A549 (cell line): ENCODE data around the gene ANKS1B. TPM values are rescaled to one million over a fixed set of nuclear protein-coding genes. Genes with fewer than 3 reads are reported as not detected.

Experiments
- ATAC-seq, 2 experiments: fragments of 200-7000 bp in 1 of 2; fragments of >200 bp in 1 of 2; cut with Nextera tagmentation in 1 of 2; cut with Tn5 transposase in 1 of 2; 3 replicates each; pipeline versions ENCODE4 v1.8.0 to v1.9.1; 2018 to 2020; ENCODE audit warnings: mild to moderate bottlenecking in 1 of 2, moderate library complexity in 1 of 2
- CTCF ChIA-PET: fragments of 300-600 bp; sonication (Branson Sonifier 250); formaldehyde crosslinking; extraction: SDS; loops from one replicate; lab custom pipeline; 2021; ENCODE audit warnings: antibody characterized with exemption, inconsistent platforms; lab: Yijun Ruan, JAX
- POLR2A ChIA-PET: fragments of 350-600 bp; formaldehyde crosslinking; extraction: SDS; loops from one replicate; lab custom pipeline; 2021; ENCODE audit warnings: antibody characterized with exemption, inconsistent platforms; lab: Yijun Ruan, JAX
- DNase-seq, 2 experiments: peaks; one replicate each; pipeline versions ENCODE4 v3.0.0 to v3.0.0-alpha.2; 2011 to 2016; ENCODE audit warnings: low read depth in 1 of 2, low spot score in 1 of 2
- FAIRE-seq: peaks from 2 replicates; lab custom pipeline; 2011; peaks lifted over from hg19 to GRCh38; lab: Jason Lieb, UNC
- H3K27ac ChIP-seq, 2 experiments: fragments of >200 bp; sonication (Bioruptor Twin); formaldehyde crosslinking; 3 replicates each; pipeline ENCODE4 v1.5.1; 2016 to 2017
- H3K4me1 ChIP-seq: fragments of >200 bp; sonication (Bioruptor Twin); formaldehyde crosslinking; 3 replicates; pipeline ENCODE4 v1.6.1; 2016
- H3K4me2 ChIP-seq: fragments of >200 bp; sonication (Bioruptor Twin); formaldehyde crosslinking; 3 replicates; pipeline ENCODE4 v1.6.1; 2016
- H3K4me3 ChIP-seq: fragments of >200 bp; sonication (Bioruptor Twin); formaldehyde crosslinking; 3 replicates; pipeline ENCODE4 v1.5.1; 2016
- H3K9me3 ChIP-seq: fragments of >200 bp; sonication (Bioruptor Twin); formaldehyde crosslinking; 3 replicates; pipeline ENCODE4 v1.6.1; 2016
- ATOH8 ChIP-seq: fragments of 250-450 bp; sonication (Bioruptor Pico); IDR thresholded peaks from 2 replicates; pipeline ENCODE4 v1.5.0; 2020; ENCODE audit warnings: low read depth, mild to moderate bottlenecking, moderate library complexity
- CBX2 ChIP-seq: fragments of 200-600 bp; sonication (generic); IDR thresholded peaks from 2 replicates; pipeline ENCODE4 v1.6.1; 2016; ENCODE audit warnings: low read depth, mild to moderate bottlenecking, borderline replicate concordance
- CBX8 ChIP-seq: fragments of 200-600 bp; sonication (generic); IDR thresholded peaks from 2 replicates; pipeline ENCODE4 v1.6.1; 2016
- CHD4 ChIP-seq: fragments of 200-600 bp; sonication (generic); IDR thresholded peaks from 2 replicates; pipeline ENCODE4 v1.6.1; 2016; ENCODE audit warnings: antibody characterized with exemption, mild to moderate bottlenecking, borderline replicate concordance
- EHF ChIP-seq: fragments of 250-450 bp; sonication (Bioruptor Pico); IDR thresholded peaks from 2 replicates; pipeline ENCODE4 v1.5.0; 2020; ENCODE audit warnings: mild to moderate bottlenecking
- EHMT2 ChIP-seq: fragments of 200-600 bp; sonication (generic); IDR thresholded peaks from 2 replicates; pipeline ENCODE4 v1.6.1; 2016; ENCODE audit warnings: antibody characterized with exemption, low read depth, mild to moderate bottlenecking, moderate library complexity
- ELK1 ChIP-seq: fragments of 150-350 bp; IDR thresholded peaks from 2 replicates; pipeline ENCODE4 v1.6.1; 2014; ENCODE audit warnings: low read depth, mild to moderate bottlenecking, low read length
- ESRRA ChIP-seq: fragments of 150-350 bp; IDR thresholded peaks from 2 replicates; pipeline ENCODE4 v1.6.1; 2014; ENCODE audit warnings: mild to moderate bottlenecking, low read length, borderline replicate concordance
- FOSB ChIP-seq: fragments of 250-450 bp; sonication (Bioruptor Pico); IDR thresholded peaks from 2 replicates; pipeline ENCODE4 v1.5.0; 2020; ENCODE audit warnings: mild to moderate bottlenecking, moderate library complexity
- HES2 ChIP-seq: fragments of >200 bp; sonication (Bioruptor Twin); formaldehyde crosslinking; IDR thresholded peaks from 2 replicates; pipeline ENCODE4 v1.6.1; 2016
- HEYL ChIP-seq: fragments of 250-450 bp; sonication (Bioruptor Pico); IDR thresholded peaks from 2 replicates; pipeline ENCODE4 v1.8.0; 2021; ENCODE audit warnings: mild to moderate bottlenecking, moderate library complexity
- HOXB13 ChIP-seq: fragments of 250-450 bp; sonication (Bioruptor Pico); IDR thresholded peaks from 2 replicates; pipeline ENCODE4 v1.5.0; 2020; ENCODE audit warnings: low read depth, mild to moderate bottlenecking, moderate library complexity
- HOXB5 ChIP-seq: fragments of 250-450 bp; sonication (Bioruptor Pico); IDR thresholded peaks from 2 replicates; pipeline ENCODE4 v1.5.0; 2020; ENCODE audit warnings: mild to moderate bottlenecking, moderate library complexity
- KDM1A ChIP-seq: fragments of 200-600 bp; sonication (generic); IDR thresholded peaks from 2 replicates; pipeline ENCODE4 v1.6.1; 2016; ENCODE audit warnings: low read depth, mild to moderate bottlenecking
- KDM5A ChIP-seq: fragments of 200-600 bp; sonication (generic); IDR thresholded peaks from 2 replicates; pipeline ENCODE4 v1.6.1; 2016; ENCODE audit warnings: antibody characterized with exemption, mild to moderate bottlenecking
- MAX ChIP-seq: IDR thresholded peaks from 2 replicates; pipeline ENCODE4 v1.6.1; 2012
- MAZ ChIP-seq: fragments of 150-350 bp; IDR thresholded peaks from 2 replicates; pipeline ENCODE4 v1.6.1; 2014; ENCODE audit warnings: antibody characterized with exemption, low read depth, low read length, borderline replicate concordance
- NFE2L2 ChIP-seq: fragments of 150-350 bp; conservative IDR thresholded peaks from 2 replicates; pipeline ENCODE4 v1.6.1; 2014; ENCODE audit warnings: low read length
- NR3C1 ChIP-seq: fragments of >200 bp; sonication (Bioruptor Twin); formaldehyde crosslinking; IDR thresholded peaks from 3 replicates; pipeline ENCODE4 v1.6.1; 2017
- PBX3 ChIP-seq: IDR thresholded peaks from 2 replicates; pipeline ENCODE4 v1.6.1; 2012
- PHF8 ChIP-seq: fragments of 200-600 bp; sonication (generic); IDR thresholded peaks from 2 replicates; pipeline ENCODE4 v1.6.1; 2016; ENCODE audit warnings: low read depth, mild to moderate bottlenecking, antibody characterized with exemption, moderate library complexity, borderline replicate concordance
- POLR2AphosphoS2 ChIP-seq: conservative IDR thresholded peaks from 2 replicates; pipeline ENCODE4 v1.6.1; 2012; ENCODE audit warnings: low read length, improper control_type of control experiment, inconsistent platforms
- RCOR1 ChIP-seq: fragments of 150-350 bp; IDR thresholded peaks from 2 replicates; pipeline ENCODE4 v1.6.1; 2014; ENCODE audit warnings: antibody characterized with exemption, low read length, low read depth
- RNF2 ChIP-seq: fragments of 200-600 bp; sonication (generic); IDR thresholded peaks from 2 replicates; pipeline ENCODE4 v1.6.1; 2016; ENCODE audit warnings: low read depth, mild to moderate bottlenecking, antibody characterized with exemption, moderate library complexity, borderline replicate concordance
- SREBF2 ChIP-seq: fragments of 450-650 bp; IDR thresholded peaks from 2 replicates; pipeline ENCODE4 v1.6.1; 2014; ENCODE audit warnings: mild to moderate bottlenecking, moderate library complexity
- TP53 ChIP-seq: fragments of 250-450 bp; sonication (Bioruptor Pico); IDR thresholded peaks from 2 replicates; pipeline ENCODE4 v1.5.0; 2021; ENCODE audit warnings: mild to moderate bottlenecking, moderate library complexity
- ZC3H11A ChIP-seq: fragments of 450-650 bp; IDR thresholded peaks from 2 replicates; pipeline ENCODE4 v1.6.1; 2014; ENCODE audit warnings: antibody characterized with exemption, mild to moderate bottlenecking
- ZFP36 ChIP-seq: fragments of 450-650 bp; IDR thresholded peaks from 2 replicates; pipeline ENCODE4 v1.6.1; 2014; ENCODE audit warnings: borderline replicate concordance; ENCODE audit not compliant: partially characterized antibody
- WGBS: methylation state at CpG from one replicate; pipeline ENCODE4 v1.1.6; 2017; ENCODE audit errors: missing lambda C conversion rate; 5-methylcytosine and 5-hydroxymethylcytosine counted together
- polyA plus RNA-seq, 4 experiments: library from polyadenylated mRNA; depleted of rRNA in 3 of 4; stranded (reverse); fragments of >200 nt; fragmentation: RNase III in 1 of 4; extraction: RNeasy Plus Mini Kit Qiagen cat#74134 plus additional on column Dnase treatment in 1 of 4; gene quantifications; 2 replicates in 3 of 4; 3 replicates in 1 of 4; pipeline ENCODE4 v1.2.3, GENCODE V29; 2011 to 2017

The ANKS1B gene
- polyA plus RNA-seq, 2 of the 4 experiments (the other 2 are of a cell fraction) = 1.5 to 2.2 TPM

- no peak for TF ChIP-seq PHF8
- TF ChIP-seq KDM5A = no peak
- TF ChIP-seq TP53 (CRISPR knock-in tag) = no peak
- TF ChIP-seq ESRRA = no peak
- no peak for TF ChIP-seq HOXB13 (CRISPR knock-in tag)
- TF ChIP-seq RCOR1 = no peak
- TF ChIP-seq SREBF2 = no peak
- no peak for TF ChIP-seq CBX8
- TF ChIP-seq ELK1 = no peak
- TF ChIP-seq EHF (CRISPR knock-in tag) = no peak
- no peak for TF ChIP-seq HES2
- TF ChIP-seq FOSB (CRISPR knock-in tag) = no peak
- TF ChIP-seq MAX = no peak
- no peak for TF ChIP-seq MAZ
- TF ChIP-seq CBX2 = no peak
- no peak for TF ChIP-seq ZC3H11A
- no peak for TF ChIP-seq HOXB5 (CRISPR knock-in tag)
- no peak for TF ChIP-seq PBX3
- no peak for TF ChIP-seq ZFP36
- FAIRE-seq (no peak), DNase-seq (no peak), ATAC-seq (no peak)
- H3K27ac ChIP-seq = no peak overlapping the region
- H3K4me2 ChIP-seq = no peak overlapping the region
- POLR2A ChIA-PET = no interaction called here
- no peaks in the 10 kb centered on the region for H3K4me1 ChIP-seq
- no peak overlapping the region for H3K4me3 ChIP-seq
- 26% methylated on average over 1 of the region's 1 CpG for WGBS
- CTCF ChIA-PET = interaction anchor here (1.0 kb wide), 1 partner anchor 90 kb away, joined by 3 read pairs; no protein-coding TSS in a partner anchor
- no peaks in the 10 kb centered on the region for H3K9me3 ChIP-seq
Observed at GRCh38 chr12:99997806-99998205, 13.1 kb upstream of the ANKS1B start.

- ATAC-seq (no peak), DNase-seq (no peak), FAIRE-seq (peak; percentile 43)
- H3K9me3 ChIP-seq = no peaks in the 10 kb centered on the region
- WGBS = 52% methylated on average over 6 of the region's 6 CpGs
- no peak overlapping the region for H3K4me2 ChIP-seq
- H3K27ac ChIP-seq = no peak overlapping the region
- H3K4me3 ChIP-seq = no peak overlapping the region
- ChIA-PET CTCF (no interaction called here), POLR2A (no interaction called here)
- TF ChIP-seq TP53 (CRISPR knock-in tag) = no peak
- no peak for TF ChIP-seq RNF2
- no peaks in the 10 kb centered on the region for H3K4me1 ChIP-seq
Observed at GRCh38 chr12:99996095-99996494, 11.4 kb upstream of the ANKS1B start.

- ATAC-seq (no peak), FAIRE-seq (no peak), DNase-seq (no peak)
- POLR2A ChIA-PET = no interaction called here
- no peaks in the 10 kb centered on the region for H3K9me3 ChIP-seq
- 95% methylated on average over 3 of the region's 3 CpGs for WGBS
- no peak overlapping the region for H3K27ac ChIP-seq
- TF ChIP-seq KDM5A = no peak
- TF ChIP-seq NFE2L2 = no peak
- no peak for TF ChIP-seq CHD4
- no peak for TF ChIP-seq ATOH8
- no peak for TF ChIP-seq POLR2AphosphoS2
- TF ChIP-seq HEYL (CRISPR knock-in tag) = no peak
- no peak for TF ChIP-seq PBX3
- TF ChIP-seq NR3C1 = no peak
- TF ChIP-seq ZFP36 = no peak
- TF ChIP-seq MAX = no peak
- no peak for TF ChIP-seq TP53 (CRISPR knock-in tag)
- TF ChIP-seq KDM1A = no peak
- TF ChIP-seq EHMT2 = no peak
- CTCF ChIA-PET = no interaction called here
- peak overlapping the region; percentile 52; the same call in 2 of the 3 replicates for H3K4me3 ChIP-seq
- H3K4me1 ChIP-seq = peaks cover 5% of the 10 kb centered on the region; the same call in 1 of the 3 replicates
- peak overlapping the region; percentile 90 for H3K4me2 ChIP-seq
Observed at GRCh38 chr12:99985631-99986030, 895 bp upstream of the ANKS1B start.
